H1 (cell line): Measurements from ENCODE around the gene MB. TPM values are rescaled to one million over a fixed set of nuclear protein-coding genes. Genes with fewer than 3 reads are reported as not detected.

Experiments
- CTCF ChIA-PET: fragments of 300-600 bp; sonication (Branson Sonifier 250); formaldehyde crosslinking; loops from one replicate; lab custom pipeline; 2021; ENCODE audit not compliant: partially characterized antibody; lab: Charles Lee
- POLR2A ChIA-PET: fragments of 300-600 bp; sonication (Branson Sonifier 250); formaldehyde crosslinking; loops from one replicate; lab custom pipeline; 2021; ENCODE audit warnings: inconsistent platforms; ENCODE audit not compliant: partially characterized antibody; lab: Charles Lee
- DNase-seq, 2 experiments: peaks; one replicate each; pipeline versions ENCODE4 v3.0.0 to v3.0.0-alpha.2; 2010 to 2022; ENCODE audit warnings: low spot score in 2 of 2, low read depth in 1 of 2, mixed read lengths in 1 of 2
- FAIRE-seq: peaks from 2 replicates; lab custom pipeline; 2011; peaks lifted over from hg19 to GRCh38; lab: Jason Lieb, UNC
- H2AFZ ChIP-seq: 2 replicates; pipeline ENCODE4 v1.8.1; 2012; ENCODE audit warnings: low read length, inconsistent platforms
- H2AK5ac ChIP-seq: 2 replicates; pipeline ENCODE4 v1.6.1; 2013; ENCODE audit warnings: low read depth, low read length
- H2BK120ac ChIP-seq: replicated peaks from 2 replicates; pipeline ENCODE3; 2013; ENCODE audit warnings: low read depth, low read length, inconsistent platforms
- H2BK12ac ChIP-seq: 2 replicates; pipeline ENCODE4 v1.6.1; 2013; ENCODE audit warnings: low read depth, low read length
- H2BK15ac ChIP-seq: 2 replicates; pipeline ENCODE4 v1.6.1; 2013; ENCODE audit warnings: low read length
- H2BK20ac ChIP-seq: 2 replicates; pipeline ENCODE4 v1.6.1; 2013; ENCODE audit warnings: low read length
- H2BK5ac ChIP-seq: 2 replicates; pipeline ENCODE4 v1.6.1; 2013; ENCODE audit warnings: low read depth, low read length
- H3K14ac ChIP-seq: 2 replicates; pipeline ENCODE4 v1.6.1; 2013; ENCODE audit warnings: inconsistent platforms; ENCODE audit not compliant: insufficient read length
- H3K18ac ChIP-seq: 2 replicates; pipeline ENCODE4 v1.6.1; 2013; ENCODE audit warnings: low read length; ENCODE audit errors: extremely low read depth
- H3K23ac ChIP-seq: 2 replicates; pipeline ENCODE4 v1.6.1; 2013; ENCODE audit warnings: inconsistent platforms; ENCODE audit not compliant: insufficient read length
- H3K23me2 ChIP-seq: 2 replicates; pipeline ENCODE4 v1.6.1; 2013; ENCODE audit warnings: low read depth, low read length
- H3K27ac ChIP-seq: 2 replicates; pipeline ENCODE4 v1.6.1; 2011; ENCODE audit warnings: low read depth, low read length, inconsistent platforms
- H3K27me3 ChIP-seq, 4 experiments: replicated peaks in 1 of 4; 1 replicate in 1 of 4; 2 replicates in 3 of 4; pipeline versions ENCODE4 v1.6.1 to v1.8.1; 2011 to 2013; ENCODE audit warnings: low read length in 3 of 4, mild to moderate bottlenecking in 3 of 4, inconsistent platforms in 2 of 4, mixed read lengths in 2 of 4, moderate library complexity in 1 of 4; ENCODE audit not compliant: control insufficient read depth in 3 of 4, insufficient read depth in 3 of 4; ENCODE audit errors: extremely low read depth in 1 of 4
- H3K36me3 ChIP-seq, 4 experiments: 2 replicates each; pipeline versions ENCODE4 v1.6.1 to v1.8.1; 2011 to 2013; ENCODE audit warnings: mild to moderate bottlenecking in 4 of 4, low read length in 3 of 4, moderate library complexity in 2 of 4, control low read depth in 1 of 4, inconsistent platforms in 1 of 4; ENCODE audit not compliant: insufficient read depth in 4 of 4, control insufficient read depth in 2 of 4
- H3K4ac ChIP-seq: replicated peaks from 2 replicates; pipeline ENCODE3; 2013; ENCODE audit warnings: low read length, low read depth, mixed read lengths, inconsistent platforms; ENCODE audit not compliant: insufficient read length
- H3K4me1 ChIP-seq, 4 experiments: replicated peaks in 1 of 4; 1 replicate in 1 of 4; 2 replicates in 3 of 4; pipeline versions ENCODE4 v1.6.1 to v1.8.1; 2011 to 2013; ENCODE audit warnings: low read length in 3 of 4, inconsistent platforms in 2 of 4, mixed read lengths in 1 of 4; ENCODE audit not compliant: insufficient read depth in 4 of 4, control insufficient read depth in 3 of 4
- H3K4me2 ChIP-seq, 2 experiments: 2 replicates each; pipeline versions ENCODE4 v1.6.1 to v1.8.1; 2011 to 2013; ENCODE audit warnings: low read depth in 2 of 2, low read length in 2 of 2, control low read depth in 1 of 2, inconsistent platforms in 1 of 2, mild to moderate bottlenecking in 1 of 2; ENCODE audit not compliant: insufficient read depth in 1 of 2
- H3K4me3 ChIP-seq, 4 experiments: fragments of 200-600, 300-600 bp in 1 of 4; sonication (generic), shearing (Covaris generic), sonication (Bioruptor Twin) in 1 of 4; 2 replicates each; pipeline versions ENCODE4 v1.5.1 to v1.8.1; 2011 to 2016; ENCODE audit warnings: low read length in 4 of 4, low read depth in 3 of 4, control low read depth in 2 of 4, inconsistent platforms in 2 of 4, mild to moderate bottlenecking in 2 of 4, mixed read lengths in 1 of 4, moderate library complexity in 1 of 4; ENCODE audit not compliant: insufficient read depth in 2 of 4; ENCODE audit errors: extremely low read depth in 1 of 4
- H3K56ac ChIP-seq: replicated peaks from 2 replicates; pipeline ENCODE3; 2013; ENCODE audit warnings: low read depth, mild to moderate bottlenecking, mixed read lengths, low read length, inconsistent platforms; ENCODE audit not compliant: insufficient read length
- H3K79me1 ChIP-seq: 2 replicates; pipeline ENCODE4 v1.6.1; 2013; ENCODE audit warnings: low read depth, low read length, control low read depth
- H3K79me2 ChIP-seq, 2 experiments: 2 replicates each; pipeline versions ENCODE4 v1.6.1 to v1.8.1; 2012 to 2013; ENCODE audit warnings: low read length in 2 of 2, mild to moderate bottlenecking in 2 of 2, inconsistent platforms in 1 of 2; ENCODE audit not compliant: insufficient read depth in 2 of 2, control insufficient read depth in 1 of 2
- H3K9ac ChIP-seq, 4 experiments: replicated peaks in 1 of 4; 1 replicate in 1 of 4; 2 replicates in 3 of 4; pipeline versions ENCODE4 v1.6.1 to v1.8.1; 2011 to 2013; ENCODE audit warnings: low read depth in 3 of 4, low read length in 3 of 4, control low read depth in 2 of 4, mild to moderate bottlenecking in 2 of 4, moderate library complexity in 2 of 4, inconsistent platforms in 1 of 4; ENCODE audit errors: extremely low read depth in 1 of 4
- H3K9me3 ChIP-seq, 2 experiments: 2 replicates each; pipeline versions ENCODE4 v1.6.1 to v1.8.1; 2012 to 2013; ENCODE audit warnings: mild to moderate bottlenecking in 2 of 2, moderate library complexity in 2 of 2, control low read depth in 1 of 2, inconsistent platforms in 1 of 2, low read depth in 1 of 2, low read length in 1 of 2, mixed read lengths in 1 of 2; ENCODE audit not compliant: insufficient read depth in 2 of 2
- H4K20me1 ChIP-seq, 2 experiments: replicated peaks in 1 of 2; 2 replicates each; pipeline versions ENCODE3 to v1.8.1; 2011 to 2013; ENCODE audit warnings: inconsistent platforms in 2 of 2, low read length in 2 of 2, mild to moderate bottlenecking in 1 of 2; ENCODE audit not compliant: insufficient read depth in 2 of 2, control insufficient read depth in 1 of 2
- H4K5ac ChIP-seq: 2 replicates; pipeline ENCODE4 v1.6.1; 2013; ENCODE audit warnings: low read length, low read depth, mixed read lengths, inconsistent platforms; ENCODE audit not compliant: insufficient read length
- H4K8ac ChIP-seq: 2 replicates; pipeline ENCODE4 v1.8.0; 2013; ENCODE audit warnings: mild to moderate bottlenecking, moderate library complexity, low read length, inconsistent platforms; ENCODE audit not compliant: insufficient read depth; ENCODE audit errors: extremely low read depth
- H4K91ac ChIP-seq: replicated peaks from 2 replicates; pipeline ENCODE3; 2013; ENCODE audit warnings: low read length, mixed read lengths, inconsistent platforms; ENCODE audit not compliant: insufficient read length
- ATF3 ChIP-seq: IDR thresholded peaks from 2 replicates; pipeline ENCODE4 v1.6.1; 2011; ENCODE audit warnings: low read depth, mild to moderate bottlenecking, low read length; ENCODE audit not compliant: insufficient read depth
- BCL11A ChIP-seq, 2 experiments: IDR thresholded peaks; one replicate each; pipeline ENCODE4 v1.6.1; 2011; ENCODE audit warnings: low read depth in 2 of 2, low read length in 2 of 2, mild to moderate bottlenecking in 2 of 2
- CBX8 ChIP-seq: fragments of 300-800, 300-1000 bp; sonication (generic); IDR thresholded peaks from 2 replicates; pipeline ENCODE4 v1.7.1; 2016; ENCODE audit warnings: low read depth, low read length, borderline replicate concordance
- CHD2 ChIP-seq: IDR thresholded peaks from 2 replicates; pipeline ENCODE4 v1.6.1; 2012; ENCODE audit warnings: low read length, improper control_type of control experiment
- NANOG ChIP-seq: IDR thresholded peaks from 2 replicates; pipeline ENCODE4 v1.6.1; 2011; ENCODE audit warnings: low read length, low read depth, mild to moderate bottlenecking, inconsistent platforms; ENCODE audit not compliant: insufficient read depth, poor library complexity, severe bottlenecking
- RFX5 ChIP-seq: IDR thresholded peaks from 2 replicates; pipeline ENCODE4 v1.6.1; 2011; ENCODE audit warnings: low read depth, low read length, improper control_type of control experiment, borderline replicate concordance
- SAP30 ChIP-seq: fragments of 300-600 bp; sonication (generic); IDR thresholded peaks from 2 replicates; pipeline ENCODE4 v1.7.1; 2012; ENCODE audit warnings: low read length, moderate library complexity, mild to moderate bottlenecking, inconsistent platforms; ENCODE audit not compliant: insufficient read depth, insufficient replicate concordance
- SIX5 ChIP-seq: IDR thresholded peaks from 2 replicates; pipeline ENCODE4 v1.6.1; 2011; ENCODE audit warnings: mild to moderate bottlenecking, low read depth, low read length
- SP2 ChIP-seq: IDR thresholded peaks from 2 replicates; pipeline ENCODE4 v1.6.1; 2012; ENCODE audit warnings: mild to moderate bottlenecking, low read length, inconsistent platforms
- ZNF274 ChIP-seq: IDR thresholded peaks from 2 replicates; pipeline ENCODE4 v1.7.0; 2012; ENCODE audit warnings: low read length, borderline replicate concordance; ENCODE audit errors: extremely low read depth
- WGBS, 2 experiments: shearing (Covaris generic) in 1 of 2; methylation state at CpG; one replicate each; pipeline versions ENCODE4 v1.1.6 to v1.1.7; 2013 to 2015; ENCODE audit warnings: low lambda C conversion rate in 2 of 2, mixed read lengths in 2 of 2, inconsistent platforms in 1 of 2, low coverage in 1 of 2, missing lambda C conversion rate in 1 of 2; ENCODE audit not compliant: insufficient replicate concordance in 2 of 2, insufficient coverage in 1 of 2, insufficient read length in 1 of 2; ENCODE audit errors: extremely low coverage in 1 of 2, missing lambda C conversion rate in 1 of 2; 5-methylcytosine and 5-hydroxymethylcytosine counted together
- polyA plus RNA-seq, 7 experiments: library from polyadenylated mRNA; depleted of rRNA in 3 of 7; stranded (reverse) in 5 of 7; unstranded in 2 of 7; fragments of >200 nt in 5 of 7; fragments of 200-250 nt in 2 of 7; gene quantifications; 1 replicate in 5 of 7; 2 replicates in 1 of 7; 4 replicates in 1 of 7; pipeline versions ENCODE4 v1.2.1 to v1.2.3, GENCODE V29; 2011 to 2013; ENCODE audit warnings: missing spikeins in 2 of 7, mixed read lengths in 2 of 7
- total RNA-seq: library from RNA; stranded (reverse); fragmentation: NEBNext Ultra II Directional; extraction: Animal tissue kit (Norgen Biotek cat#: 25700); gene quantifications from 2 replicates; pipeline ENCODE4 v1.2.1, GENCODE V29; 2021

Gene MB
- total and polyA plus RNA-seq, 2 of the 8 experiments (the other 6 are each of a cell fraction or from before 2014, with no cell fraction given), result 1.5 TPM; not detected in 1

- no peak overlapping the region for H3K18ac ChIP-seq
- no peak overlapping the region for H3K4ac ChIP-seq
- H4K91ac ChIP-seq, result no peak overlapping the region
- no peak overlapping the region for H3K27ac ChIP-seq
- no peaks in the 10 kb centered on the region for H3K79me2 ChIP-seq
- H3K79me1 ChIP-seq, result no peaks in the 10 kb centered on the region
- peak overlapping the region; percentile 48 for H3K56ac ChIP-seq
- H3K9ac ChIP-seq, result no peak overlapping the region
- no peak overlapping the region for H3K23ac ChIP-seq
- H3K4me1 ChIP-seq, result no peaks in the 10 kb centered on the region
- no peak overlapping the region for H2AFZ ChIP-seq
- H2BK15ac ChIP-seq, result no peak overlapping the region
- no peaks in the 10 kb centered on the region for H3K36me3 ChIP-seq
- H3K4me2 ChIP-seq, result no peak overlapping the region
- H2BK12ac ChIP-seq, result no peak overlapping the region
- WGBS, 2 experiments, result 90 to 100% methylated on average over 1 to 2 of the region's 2 CpGs
- H2BK5ac ChIP-seq, result no peak overlapping the region
- H4K5ac ChIP-seq, result no peak overlapping the region
- no peaks in the 10 kb centered on the region for H4K20me1 ChIP-seq
- H4K8ac ChIP-seq, result no peak overlapping the region
- no peak overlapping the region for H3K4me3 ChIP-seq
- ChIA-PET POLR2A (interaction anchor here (1.4 kb wide), 1 partner anchor 146 kb away, joined by 3 read pairs; no protein-coding TSS in a partner anchor), CTCF (interaction anchor here (2.1 to 11.8 kb wide), 2 partner anchors 145 to 227 kb away, joined by 8 to 124 read pairs; no protein-coding TSS in a partner anchor)
- H3K27me3 ChIP-seq, result no peaks in the 10 kb centered on the region
- TF ChIP-seq RFX5, result no peak
- TF ChIP-seq CBX8, result no peak
- no peak for TF ChIP-seq SIX5
- no peak for TF ChIP-seq NANOG
- TF ChIP-seq BCL11A (IDR thresholded peaks at IDR 0.05; ENCODE audit: low read depth in 2 of 2, low read length in 2 of 2), result no peak
- no peak for TF ChIP-seq CHD2
- no peak for TF ChIP-seq SAP30
- no peak for TF ChIP-seq ATF3
- TF ChIP-seq SP2, result no peak
- no peak for TF ChIP-seq ZNF274
- H2BK20ac ChIP-seq, result no peak overlapping the region
- H3K23me2 ChIP-seq, result peaks cover 7% of the 10 kb centered on the region; the same call in 1 of the 2 replicates
- no peaks in the 10 kb centered on the region for H3K9me3 ChIP-seq
- no peak for DNase-seq
- no peak overlapping the region for H2AK5ac ChIP-seq
- FAIRE-seq, result no peak
- no peak overlapping the region for H2BK120ac ChIP-seq
- no peak overlapping the region for H3K14ac ChIP-seq
Measured at GRCh38 chr22:35577799-35578659, 39.1 kb downstream of the MB start.
